Activated T-cell treated with anti-CD3 and anti-CD28 coated beads for 48 hours (primary cell): ENCODE measurements around the gene PIGU.
A peak's percentile ranks its signal among the peaks of the same experiment; 100 is the strongest.

Experiments
- DNase-seq: peaks from one replicate; pipeline ENCODE4 v3.0.0-alpha.2; 2020; ENCODE audit warnings: low read depth

The PIGU gene

GRCh38 chr20:34557936-34558319 is 119.0 kb downstream of the PIGU start:
- no peak for DNase-seq

- DNase-seq = no peak
These were observed 123.5 kb downstream of the PIGU start for GRCh38 chr20:34553366-34553867.

- no peak for DNase-seq
These were observed 124.3 kb downstream of the PIGU start for GRCh38 chr20:34552569-34552968.

- DNase-seq = no peak
These were observed 127.0 kb downstream of the PIGU start for GRCh38 chr20:34549929-34550305.

GRCh38 chr20:34549291-34549928 is 127.5 kb downstream of the PIGU start:
- no peak for DNase-seq

GRCh38 chr20:34547844-34548613 is 128.9 kb downstream of the PIGU start:
- no peak for DNase-seq

GRCh38 chr20:34546751-34547181 is 130.1 kb downstream of the PIGU start:
- DNase-seq = no peak

GRCh38 chr20:34544109-34544796 is 132.6 kb downstream of the PIGU start:
- no peak for DNase-seq

- no peak for DNase-seq
These were observed 133.3 kb downstream of the PIGU start for GRCh38 chr20:34543463-34544056.

- no peak for DNase-seq
These were observed 134.5 kb downstream of the PIGU start for GRCh38 chr20:34542439-34542838.

- no peak for DNase-seq
These were observed 135.0 kb downstream of the PIGU start for GRCh38 chr20:34541917-34542316.

- no peak for DNase-seq
These were observed 135.5 kb downstream of the PIGU start for GRCh38 chr20:34541264-34541901.

- no peak for DNase-seq
These were observed 136.2 kb downstream of the PIGU start for GRCh38 chr20:34540596-34541263.

GRCh38 chr20:34539756-34540155 is 137.1 kb downstream of the PIGU start:
- no peak for DNase-seq

- DNase-seq = peak; percentile 54
These were observed 138.2 kb downstream of the PIGU start for GRCh38 chr20:34538671-34539123.

GRCh38 chr20:34537651-34538050 is 139.2 kb downstream of the PIGU start:
- no peak for DNase-seq

GRCh38 chr20:34536798-34537394 is 140.0 kb downstream of the PIGU start:
- DNase-seq = peak; percentile 35

GRCh38 chr20:34535857-34536256 is 141.0 kb downstream of the PIGU start:
- DNase-seq = no peak

- DNase-seq = no peak
These were observed 141.5 kb downstream of the PIGU start for GRCh38 chr20:34535301-34535840.

- no peak for DNase-seq
These were observed 142.3 kb downstream of the PIGU start for GRCh38 chr20:34534391-34535165.
